ENCODE results near the gene DYNLT2.

DNA sequence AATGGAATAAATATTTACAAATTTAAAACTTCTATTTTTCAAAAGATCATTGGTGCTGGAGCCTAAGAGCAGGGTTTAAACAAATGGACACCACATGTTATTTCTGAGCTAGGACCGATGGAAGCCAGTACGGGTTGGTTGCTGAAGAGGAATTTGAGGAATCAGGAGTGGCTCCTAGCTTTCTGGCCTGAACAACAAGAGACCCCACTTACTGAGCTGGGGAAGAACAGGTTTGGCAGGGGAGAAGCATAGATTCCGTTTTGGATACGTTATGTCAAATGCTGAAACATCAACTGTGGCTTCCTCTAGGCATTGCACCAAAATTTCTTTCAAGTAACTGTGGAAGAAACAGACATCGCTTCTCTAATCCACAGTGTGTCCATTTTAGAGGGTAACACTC, 56.2 kb downstream of the DYNLT2 start:
- TF ChIP-seq SIN3A (IDR thresholded peaks at IDR 0.05; ENCODE audit: borderline replicate concordance, insufficient read depth, low read length) (no peak), TAF1 (IDR thresholded peaks at IDR 0.05; ENCODE audit: borderline replicate concordance, insufficient read depth, low read length) (no peak)
